Adipose tissue (tissue), 3 donors: ENCODE data around the gene CEP295NL. TPM values are rescaled to one million over a fixed set of nuclear protein-coding genes. Genes with fewer than 3 reads are reported as not detected.
A peak's percentile ranks its signal among the peaks of the same experiment; 100 is the strongest.
"Not testable (repeated sequence)": the region's sequence is repeated elsewhere in the genome, so short reads cannot be mapped to it uniquely, and the experiment has no call there.

Source experiments
- H3K27ac ChIP-seq: one replicate; pipeline ENCODE4 v1.5.1; 2013; ENCODE audit warnings: low read depth, low read length
- WGBS, 3 donors: extraction: QIAGEN DNeasy Blood & Tissue Kit; methylation state at CpG; one replicate each; pipeline ENCODE4 v1.1.7; 2013; 5-methylcytosine and 5-hydroxymethylcytosine counted together
- polyA plus RNA-seq, 3 donors: library from polyadenylated mRNA; stranded (reverse); fragments of 200-250 nt; gene quantifications; one replicate each; pipeline ENCODE4 v1.2.3, GENCODE V29; 2013
- donor health status: healthy with polysubstance abuse.
- donor health status: Bipolar disorder and iron deficiency.
- donor health status: healthy.

CEP295NL gene
- polyA plus RNA-seq, 3 donors = 0.03 to 2.4 (median 0.15) TPM

GRCh38 chr17:78895322-78895721 lies 7.7 kb downstream of the CEP295NL start:
- H3K27ac ChIP-seq = no peak overlapping the region
- WGBS, 3 donors = 50 to 85% (median 55%) methylated on average over 5 of the region's 5 CpGs

- WGBS, 3 donors = 31 to 56% (median 41%) methylated on average over 4 of the region's 4 CpGs
- H3K27ac ChIP-seq = no peak overlapping the region
These were observed 9.3 kb downstream of the CEP295NL start for GRCh38 chr17:78893684-78894083.

- H3K27ac ChIP-seq = no peak overlapping the region
These were observed 10.0 kb downstream of the CEP295NL start for GRCh38 chr17:78892936-78893379.

GRCh38 chr17:78892520-78892919 lies 10.5 kb downstream of the CEP295NL start:
- 51 to 75% (median 56%) methylated on average over 5 of the region's 5 CpGs for WGBS, 3 donors

More at GRCh38 chr17:78892936-78893379, 10.0 kb downstream of the CEP295NL start:
- 60 to 83% (median 76%) methylated on average over 6 of the region's 6 CpGs for WGBS, 3 donors

GRCh38 chr17:78892062-78892456 lies 10.9 kb downstream of the CEP295NL start:
- H3K27ac ChIP-seq = peak overlapping the region; percentile 41
- WGBS, 3 donors = 76 to 89% (median 78%) methylated on average over 14 of the region's 14 CpGs

More at GRCh38 chr17:78892520-78892919, 10.5 kb downstream of the CEP295NL start:
- no peak overlapping the region for H3K27ac ChIP-seq

GRCh38 chr17:78891406-78892061 lies 11.5 kb downstream of the CEP295NL start:
- WGBS, 3 donors = 64 to 79% (median 71%) methylated on average over 21 of the region's 21 CpGs
- H3K27ac ChIP-seq = peak overlapping the region; percentile 41

- H3K27ac ChIP-seq = no peak overlapping the region
- WGBS, 3 donors = 48 to 85% (median 53%) methylated on average over 16 of the region's 16 CpGs
These were observed 12.5 kb downstream of the CEP295NL start for GRCh38 chr17:78890498-78890897.

GRCh38 chr17:78890096-78890495 lies 12.9 kb downstream of the CEP295NL start:
- 59 to 85% (median 67%) methylated on average over 10 to 11 of the region's 11 CpGs for WGBS, 3 donors
- H3K27ac ChIP-seq = not testable (repeated sequence)

GRCh38 chr17:78889531-78889930 lies 13.5 kb downstream of the CEP295NL start:
- WGBS, 3 donors = 59 to 74% (median 67%) methylated on average over 8 of the region's 8 CpGs
- H3K27ac ChIP-seq = no peak overlapping the region

- no peak overlapping the region for H3K27ac ChIP-seq
- 62 to 89% (median 83%) methylated on average over 10 of the region's 10 CpGs for WGBS, 3 donors
These were observed 14.0 kb downstream of the CEP295NL start for GRCh38 chr17:78888941-78889518.

- WGBS, 3 donors = 96 to 97% (median 97%) methylated on average over 12 of the region's 12 CpGs
- no peak overlapping the region for H3K27ac ChIP-seq
These were observed 16.0 kb downstream of the CEP295NL start for GRCh38 chr17:78886954-78887353.

GRCh38 chr17:78885956-78886355 lies 17.0 kb downstream of the CEP295NL start:
- H3K27ac ChIP-seq = no peak overlapping the region
- WGBS, 3 donors = 85 to 93% (median 88%) methylated on average over 8 of the region's 8 CpGs

GRCh38 chr17:78884876-78885667 lies 17.9 kb downstream of the CEP295NL start:
- H3K27ac ChIP-seq = peak overlapping the region; percentile 32
- WGBS, 3 donors = 88 to 93% (median 91%) methylated on average over 23 to 24 of the region's 24 CpGs

GRCh38 chr17:78884148-78884825 lies 18.7 kb downstream of the CEP295NL start:
- H3K27ac ChIP-seq = peak overlapping the region; percentile 94
- 28 to 67% (median 40%) methylated on average over 20 of the region's 20 CpGs for WGBS, 3 donors

- peak overlapping the region; percentile 94 for H3K27ac ChIP-seq
- 4 to 46% (median 11%) methylated on average over 22 to 24 of the region's 24 CpGs for WGBS, 3 donors
These were observed 19.4 kb downstream of the CEP295NL start for GRCh38 chr17:78883533-78884131.

- peak overlapping the region; percentile 94 for H3K27ac ChIP-seq
- WGBS, 3 donors = 6 to 48% (median 11%) methylated on average over 10 of the region's 10 CpGs
These were observed 19.9 kb downstream of the CEP295NL start for GRCh38 chr17:78883089-78883532.

GRCh38 chr17:78882540-78883088 lies 20.4 kb downstream of the CEP295NL start:
- 25 to 73% (median 29%) methylated on average over 14 of the region's 14 CpGs for WGBS, 3 donors

More at GRCh38 chr17:78882540-78883088, 20.4 kb downstream of the CEP295NL start:
- H3K27ac ChIP-seq = peak overlapping the region; percentile 75
